CD4-positive, alpha-beta T cell treated with Interleukin-1 beta for 1 hour (primary cell): ENCODE measurements around the gene OSBPL3.
"Not testable (repeated sequence)": the region's sequence is repeated elsewhere in the genome, so short reads cannot be mapped to it uniquely, and the experiment has no call there.

Source experiments
- DNase-seq, 2 donors: peaks; one replicate each; pipeline ENCODE4 v3.0.0-alpha.2; 2020 to 2022

Gene OSBPL3

GRCh38 chr7:24824896-24825295 is 155.1 kb downstream of the OSBPL3 start:
- no peak for DNase-seq

GRCh38 chr7:24824400-24824799 is 155.6 kb downstream of the OSBPL3 start:
- no peak for DNase-seq

- no peak for DNase-seq
Observed at GRCh38 chr7:24821754-24822054, 158.3 kb downstream of the OSBPL3 start.

- peak; percentile 82 to 87 for DNase-seq
Observed at GRCh38 chr7:24821045-24821753, 158.8 kb downstream of the OSBPL3 start.

- DNase-seq: no peak
Observed at GRCh38 chr7:24820730-24821044, 159.3 kb downstream of the OSBPL3 start.

- DNase-seq: peak; percentile 80 to 84
Observed at GRCh38 chr7:24819916-24820689, 159.9 kb downstream of the OSBPL3 start.

GRCh38 chr7:24817339-24817738 is 162.6 kb downstream of the OSBPL3 start:
- no peak for DNase-seq

- DNase-seq: no peak
Observed at GRCh38 chr7:24816868-24817267, 163.1 kb downstream of the OSBPL3 start.

GRCh38 chr7:24812305-24812945 is 167.6 kb downstream of the OSBPL3 start:
- peak; percentile 37 to 56 for DNase-seq

- DNase-seq: no peak
Observed at GRCh38 chr7:24808518-24808917, 171.5 kb downstream of the OSBPL3 start.

- DNase-seq: no peak
Observed at GRCh38 chr7:24802300-24802699, 177.7 kb downstream of the OSBPL3 start.

- DNase-seq: no peak
Observed at GRCh38 chr7:24801883-24802282, 178.1 kb downstream of the OSBPL3 start.

- no peak for DNase-seq
Observed at GRCh38 chr7:24800667-24801066, 179.3 kb downstream of the OSBPL3 start.

- no peak for DNase-seq
Observed at GRCh38 chr7:24800073-24800472, 179.9 kb downstream of the OSBPL3 start.

GRCh38 chr7:24799506-24799905 is 180.5 kb downstream of the OSBPL3 start:
- DNase-seq: no peak

- DNase-seq: no peak
Observed at GRCh38 chr7:24798261-24798660, 181.7 kb downstream of the OSBPL3 start.

GRCh38 chr7:24797270-24797669 is 182.7 kb downstream of the OSBPL3 start:
- DNase-seq: no peak

GRCh38 chr7:24795407-24795767 is 184.6 kb downstream of the OSBPL3 start:
- DNase-seq: no peak

GRCh38 chr7:24794751-24795406 is 185.1 kb downstream of the OSBPL3 start:
- DNase-seq: not testable (repeated sequence)

GRCh38 chr7:24793982-24794648 is 185.9 kb downstream of the OSBPL3 start:
- DNase-seq: no peak

- DNase-seq: no peak
Observed at GRCh38 chr7:24788961-24789576, 190.9 kb downstream of the OSBPL3 start.

- no peak for DNase-seq
Observed at GRCh38 chr7:24788075-24788474, 191.9 kb downstream of the OSBPL3 start.

- peak in 1 of 2 donors; percentile 77 for DNase-seq
Observed at GRCh38 chr7:24786941-24787340, 193.0 kb downstream of the OSBPL3 start.
